BLaER1 (cell line): ENCODE measurements around the gene OMA1.

Source experiments
- H3K27ac ChIP-seq: shearing (Covaris generic); formaldehyde crosslinking; 2 replicates; pipeline ENCODE4 v1.8.1; 2022
- H3K27me3 ChIP-seq: shearing (Covaris generic); formaldehyde crosslinking; 2 replicates; pipeline ENCODE4 v1.8.1; 2022
- H3K36me3 ChIP-seq: shearing (Covaris generic); formaldehyde crosslinking; 2 replicates; pipeline ENCODE4 v1.8.1; 2022
- H3K4me1 ChIP-seq: shearing (Covaris generic); formaldehyde crosslinking; 2 replicates; pipeline ENCODE4 v1.8.1; 2022
- H3K4me2 ChIP-seq: shearing (Covaris generic); formaldehyde crosslinking; 2 replicates; pipeline ENCODE4 v1.8.1; 2022
- H3K4me3 ChIP-seq: shearing (Covaris generic); formaldehyde crosslinking; 2 replicates; pipeline ENCODE4 v1.8.1; 2022
- H3K9ac ChIP-seq: shearing (Covaris generic); formaldehyde crosslinking; 2 replicates; pipeline ENCODE4 v1.8.1; 2022
- H3K9me3 ChIP-seq: shearing (Covaris generic); formaldehyde crosslinking; 2 replicates; pipeline ENCODE4 v1.8.1; 2022
- H4K20me1 ChIP-seq: shearing (Covaris generic); formaldehyde crosslinking; 2 replicates; pipeline ENCODE4 v1.8.1; 2022
- Cebpa-rat ChIP-seq: shearing (Covaris generic); IDR thresholded peaks from 2 replicates; pipeline ENCODE4 v1.8.1; 2022

The OMA1 gene

GRCh38 chr1:58447042-58447441, 99.5 kb downstream of the OMA1 start:
- TF ChIP-seq Cebpa-rat, result no peak
- Histone ChIP-seq H4K20me1 (no peaks in the 10 kb centered on the region), H3K36me3 (no peaks in the 10 kb centered on the region)

DNA sequence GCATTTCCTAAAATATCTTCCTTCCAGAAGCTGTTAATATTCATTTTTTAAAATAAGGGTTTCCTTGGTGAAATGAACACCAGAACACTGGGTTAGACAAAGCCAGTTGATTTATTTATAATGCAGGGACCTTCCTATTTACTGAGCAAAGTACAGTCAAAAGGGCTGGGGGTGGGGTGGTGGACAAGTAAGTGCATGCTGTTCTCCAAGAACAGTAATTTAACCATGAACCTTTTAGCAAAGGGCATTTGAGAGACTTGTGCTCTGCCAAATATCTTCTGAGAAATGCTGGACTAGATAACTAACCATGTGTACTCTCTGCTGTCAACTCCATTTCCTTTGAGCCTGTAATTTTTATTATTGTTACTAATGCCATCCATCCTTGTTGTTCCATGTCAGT, 100.2 kb downstream of the OMA1 start:
- H3K4me3 ChIP-seq, result no peak overlapping the region
- TF ChIP-seq Cebpa-rat, result no peak
- no peaks in the 10 kb centered on the region for H3K4me1 ChIP-seq
- H3K36me3 ChIP-seq, result no peaks in the 10 kb centered on the region
- H3K9me3 ChIP-seq, result no peaks in the 10 kb centered on the region
- H3K27ac ChIP-seq, result no peak overlapping the region
- no peak overlapping the region for H3K9ac ChIP-seq
- no peaks in the 10 kb centered on the region for H3K27me3 ChIP-seq
- no peaks in the 10 kb centered on the region for H4K20me1 ChIP-seq
- H3K4me2 ChIP-seq, result no peak overlapping the region

More at GRCh38 chr1:58447042-58447441, 99.5 kb downstream of the OMA1 start:
- Histone ChIP-seq H3K4me2 (no peak overlapping the region), H3K27me3 (no peaks in the 10 kb centered on the region), H3K9me3 (no peaks in the 10 kb centered on the region), H3K27ac (no peak overlapping the region), H3K9ac (no peak overlapping the region), H3K4me3 (no peak overlapping the region), H3K4me1 (no peaks in the 10 kb centered on the region)

- H3K4me1 ChIP-seq, result no peaks in the 10 kb centered on the region
Observed at GRCh38 chr1:58443986-58444868, 102.3 kb downstream of the OMA1 start.

GRCh38 chr1:58442114-58442513, 104.4 kb downstream of the OMA1 start:
- no peak for TF ChIP-seq Cebpa-rat
- H3K27ac ChIP-seq, result no peak overlapping the region

More at GRCh38 chr1:58443986-58444868, 102.3 kb downstream of the OMA1 start:
- no peaks in the 10 kb centered on the region for H3K27me3 ChIP-seq
- no peak overlapping the region for H3K4me2 ChIP-seq
- no peak overlapping the region for H3K27ac ChIP-seq
- H3K9ac ChIP-seq, result no peak overlapping the region
- H3K4me3 ChIP-seq, result no peak overlapping the region
- TF ChIP-seq Cebpa-rat, result no peak
- no peaks in the 10 kb centered on the region for H4K20me1 ChIP-seq
- H3K9me3 ChIP-seq, result no peaks in the 10 kb centered on the region
- no peaks in the 10 kb centered on the region for H3K36me3 ChIP-seq

GRCh38 chr1:58441699-58442098, 104.8 kb downstream of the OMA1 start:
- Histone ChIP-seq H3K9ac (no peak overlapping the region), H3K4me3 (no peak overlapping the region), H3K9me3 (no peaks in the 10 kb centered on the region), H4K20me1 (no peaks in the 10 kb centered on the region), H3K36me3 (no peaks in the 10 kb centered on the region), H3K4me1 (no peaks in the 10 kb centered on the region), H3K4me2 (no peak overlapping the region), H3K27ac (no peak overlapping the region), H3K27me3 (no peaks in the 10 kb centered on the region)
- TF ChIP-seq Cebpa-rat, result no peak

More at GRCh38 chr1:58442114-58442513, 104.4 kb downstream of the OMA1 start:
- H3K27me3 ChIP-seq, result no peaks in the 10 kb centered on the region
- H3K9ac ChIP-seq, result no peak overlapping the region
- H3K4me1 ChIP-seq, result no peaks in the 10 kb centered on the region
- no peaks in the 10 kb centered on the region for H3K9me3 ChIP-seq
- no peaks in the 10 kb centered on the region for H3K36me3 ChIP-seq
- H3K4me2 ChIP-seq, result no peak overlapping the region
- H3K4me3 ChIP-seq, result no peak overlapping the region
- H4K20me1 ChIP-seq, result no peaks in the 10 kb centered on the region

DNA sequence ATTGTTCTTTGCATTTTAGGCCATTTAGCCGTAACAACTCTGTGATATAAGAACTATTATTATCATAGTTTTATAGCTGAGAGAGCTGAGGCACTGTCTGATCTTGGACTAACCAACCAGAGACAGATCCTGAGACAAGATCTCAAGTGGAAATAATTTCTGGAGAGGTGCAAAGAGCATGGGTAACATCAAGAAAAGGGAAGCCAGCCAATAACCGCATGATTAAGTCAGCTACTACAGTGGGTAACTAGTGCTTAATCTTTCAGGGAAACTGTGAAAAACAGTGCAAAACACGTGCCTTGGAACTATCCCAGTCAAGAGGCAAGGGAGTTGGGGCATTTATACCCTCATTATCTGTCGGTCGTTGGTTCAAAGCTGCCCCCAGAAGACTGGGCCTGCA, 105.8 kb downstream of the OMA1 start:
- Histone ChIP-seq H3K4me1 (no peaks in the 10 kb centered on the region), H3K36me3 (no peaks in the 10 kb centered on the region), H3K27ac (no peak overlapping the region), H3K27me3 (no peaks in the 10 kb centered on the region), H3K9ac (no peak overlapping the region), H4K20me1 (no peaks in the 10 kb centered on the region), H3K4me3 (no peak overlapping the region), H3K9me3 (no peaks in the 10 kb centered on the region), H3K4me2 (no peak overlapping the region)
- no peak for TF ChIP-seq Cebpa-rat

GRCh38 chr1:58439946-58440345, 106.6 kb downstream of the OMA1 start:
- no peak overlapping the region for H3K4me2 ChIP-seq
- no peak overlapping the region for H3K27ac ChIP-seq
- no peak for TF ChIP-seq Cebpa-rat
- no peak overlapping the region for H3K9ac ChIP-seq
- H4K20me1 ChIP-seq, result no peaks in the 10 kb centered on the region
- H3K4me1 ChIP-seq, result no peaks in the 10 kb centered on the region
- no peaks in the 10 kb centered on the region for H3K36me3 ChIP-seq
- no peak overlapping the region for H3K4me3 ChIP-seq
- H3K9me3 ChIP-seq, result no peaks in the 10 kb centered on the region
- H3K27me3 ChIP-seq, result no peaks in the 10 kb centered on the region

- no peaks in the 10 kb centered on the region for H3K36me3 ChIP-seq
- no peaks in the 10 kb centered on the region for H3K4me1 ChIP-seq
- H3K9ac ChIP-seq, result no peak overlapping the region
- H3K27me3 ChIP-seq, result no peaks in the 10 kb centered on the region
- H4K20me1 ChIP-seq, result no peaks in the 10 kb centered on the region
- no peak overlapping the region for H3K4me2 ChIP-seq
- no peak overlapping the region for H3K27ac ChIP-seq
- no peak overlapping the region for H3K4me3 ChIP-seq
- no peaks in the 10 kb centered on the region for H3K9me3 ChIP-seq
- TF ChIP-seq Cebpa-rat, result no peak
Observed at GRCh38 chr1:58438468-58438867, 108.1 kb downstream of the OMA1 start.

DNA sequence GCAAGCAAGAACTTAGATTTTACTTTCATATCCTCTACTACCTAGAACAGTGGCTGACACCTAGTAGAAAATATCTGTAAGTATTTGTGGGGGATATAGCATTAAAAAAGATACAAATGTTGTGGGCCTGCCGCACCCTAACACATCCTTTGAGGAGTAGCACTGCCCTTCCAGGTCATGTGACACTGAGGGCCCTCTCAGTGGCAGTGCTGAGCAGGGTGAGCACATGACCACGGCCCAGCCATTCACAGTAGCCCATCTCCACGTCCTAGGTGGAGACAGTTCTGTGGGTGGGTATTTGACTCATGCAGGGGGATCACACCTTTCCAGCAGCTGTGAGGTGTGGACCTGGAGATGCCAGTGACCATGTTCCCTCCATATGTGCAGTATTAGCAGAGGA, 108.9 kb downstream of the OMA1 start:
- Histone ChIP-seq H3K27me3 (no peaks in the 10 kb centered on the region), H3K4me3 (no peak overlapping the region), H3K9me3 (no peaks in the 10 kb centered on the region), H3K4me1 (no peaks in the 10 kb centered on the region), H3K36me3 (no peaks in the 10 kb centered on the region), H3K9ac (no peak overlapping the region), H3K4me2 (no peak overlapping the region), H3K27ac (no peak overlapping the region), H4K20me1 (no peaks in the 10 kb centered on the region)
- TF ChIP-seq Cebpa-rat, result no peak

DNA sequence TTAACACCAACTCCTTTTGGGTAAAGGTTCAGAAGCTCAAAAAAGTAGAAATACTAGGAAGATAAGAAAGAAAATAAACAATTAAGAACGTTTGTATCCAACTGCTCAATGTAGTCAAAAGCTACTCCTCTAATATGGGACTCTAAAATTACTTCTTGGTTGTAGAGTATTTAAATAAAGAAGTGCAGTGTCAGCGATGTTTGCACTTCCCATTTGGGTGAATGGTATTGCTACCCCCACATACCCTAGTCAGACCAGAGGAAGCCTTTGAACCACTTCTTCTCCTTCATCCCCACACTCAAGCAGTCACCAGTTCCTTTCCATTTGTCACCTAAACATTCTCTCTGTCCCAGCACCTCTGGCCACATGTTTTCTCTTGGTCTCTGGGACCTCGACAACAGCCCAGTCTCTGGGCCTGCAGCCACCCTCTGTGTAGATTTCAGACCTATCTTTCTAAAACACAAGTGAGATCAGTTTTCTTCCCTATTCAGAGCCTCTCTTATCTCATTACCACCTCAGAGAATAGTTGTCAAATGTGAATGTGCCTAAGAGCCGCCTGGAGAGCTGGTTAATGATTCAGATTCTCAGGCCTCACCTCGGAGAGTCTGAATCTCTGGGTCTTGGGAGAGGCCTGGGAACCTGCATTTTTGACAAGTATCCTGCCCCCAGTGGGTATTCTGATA, 109.8 kb downstream of the OMA1 start:
- H3K27ac ChIP-seq, result no peak overlapping the region
- H3K36me3 ChIP-seq, result no peaks in the 10 kb centered on the region
- H3K9me3 ChIP-seq, result no peaks in the 10 kb centered on the region
- no peak overlapping the region for H3K4me2 ChIP-seq
- no peaks in the 10 kb centered on the region for H3K27me3 ChIP-seq
- H3K4me3 ChIP-seq, result no peak overlapping the region
- no peak overlapping the region for H3K9ac ChIP-seq
- no peaks in the 10 kb centered on the region for H4K20me1 ChIP-seq
- H3K4me1 ChIP-seq, result no peaks in the 10 kb centered on the region
- TF ChIP-seq Cebpa-rat, result no peak
